ENCODE measurements around the gene FAIM2. TPM values are rescaled to one million over a fixed set of nuclear protein-coding genes. Genes with fewer than 3 reads are reported as not detected.

FAIM2 gene
- polyA plus RNA-seq, 1 donor from 2014 or later = 5.3 TPM

DNA sequence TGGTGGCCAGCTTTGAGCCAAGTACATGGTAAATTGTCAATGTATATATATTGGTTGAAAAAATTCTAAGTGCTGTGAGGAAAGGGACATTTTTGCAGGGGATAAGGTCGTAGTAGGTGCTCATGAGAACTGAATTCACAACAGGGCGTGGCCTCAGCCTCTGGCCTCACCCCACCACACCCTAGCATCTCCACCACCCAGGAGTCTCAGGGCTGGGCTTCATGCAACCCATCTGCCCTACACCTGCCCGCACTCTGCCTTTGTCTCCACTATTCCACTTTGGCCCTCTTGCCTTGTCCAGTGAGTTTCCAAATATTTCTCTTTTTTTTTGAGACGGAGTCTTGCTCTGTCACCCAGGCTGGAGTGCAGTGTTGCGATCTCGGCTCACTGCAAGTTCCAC is 24.8 kb upstream of the FAIM2 start:
- Histone ChIP-seq H3K9me3 (ENCODE audit: low read length) (no peaks in the 10 kb centered on the region), H2AFZ (ENCODE audit: low read depth, low read length) (no peak overlapping the region), H4K20me1 (ENCODE audit: insufficient read depth) (no peaks in the 10 kb centered on the region), H3K27ac (ENCODE audit: low read length) (no peak overlapping the region), H3K4me3 (ENCODE audit: low read length) (no peak overlapping the region), H3K4me2 (ENCODE audit: low read length) (no peak overlapping the region), H3K79me2 (replicated peaks; ENCODE audit: insufficient read depth, low read length) (no peaks in the 10 kb centered on the region), H3K36me3 (ENCODE audit: insufficient read depth, low read length) (no peaks in the 10 kb centered on the region), H3F3A (ENCODE audit: insufficient read depth, low read length, poor library complexity, severe bottlenecking) (no peaks in the 10 kb centered on the region), H3K9ac (ENCODE audit: low read length) (no peak overlapping the region), H3K27me3 (ENCODE audit: insufficient read depth, low read depth, low read length) (no peaks in the 10 kb centered on the region), H3K9me2 (ENCODE audit: insufficient read depth, low read length) (no peaks in the 10 kb centered on the region)
- TF ChIP-seq, protein P1, sequence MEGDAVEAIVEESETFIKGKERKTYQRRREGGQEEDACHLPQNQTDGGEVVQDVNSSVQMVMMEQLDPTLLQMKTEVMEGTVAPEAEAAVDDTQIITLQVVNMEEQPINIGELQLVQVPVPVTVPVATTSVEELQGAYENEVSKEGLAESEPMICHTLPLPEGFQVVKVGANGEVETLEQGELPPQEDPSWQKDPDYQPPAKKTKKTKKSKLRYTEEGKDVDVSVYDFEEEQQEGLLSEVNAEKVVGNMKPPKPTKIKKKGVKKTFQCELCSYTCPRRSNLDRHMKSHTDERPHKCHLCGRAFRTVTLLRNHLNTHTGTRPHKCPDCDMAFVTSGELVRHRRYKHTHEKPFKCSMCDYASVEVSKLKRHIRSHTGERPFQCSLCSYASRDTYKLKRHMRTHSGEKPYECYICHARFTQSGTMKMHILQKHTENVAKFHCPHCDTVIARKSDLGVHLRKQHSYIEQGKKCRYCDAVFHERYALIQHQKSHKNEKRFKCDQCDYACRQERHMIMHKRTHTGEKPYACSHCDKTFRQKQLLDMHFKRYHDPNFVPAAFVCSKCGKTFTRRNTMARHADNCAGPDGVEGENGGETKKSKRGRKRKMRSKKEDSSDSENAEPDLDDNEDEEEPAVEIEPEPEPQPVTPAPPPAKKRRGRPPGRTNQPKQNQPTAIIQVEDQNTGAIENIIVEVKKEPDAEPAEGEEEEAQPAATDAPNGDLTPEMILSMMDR (IDR thresholded peaks at IDR 0.05; ENCODE audit: poor library complexity, severe bottlenecking) = no peak
- TF ChIP-seq MXI1 (conservative IDR thresholded peaks at IDR 0.05; ENCODE audit: poor library complexity, severe bottlenecking) = no peak
- no peak for TF ChIP-seq TAF1 (IDR thresholded peaks at IDR 0.05; ENCODE audit: low read depth)

DNA sequence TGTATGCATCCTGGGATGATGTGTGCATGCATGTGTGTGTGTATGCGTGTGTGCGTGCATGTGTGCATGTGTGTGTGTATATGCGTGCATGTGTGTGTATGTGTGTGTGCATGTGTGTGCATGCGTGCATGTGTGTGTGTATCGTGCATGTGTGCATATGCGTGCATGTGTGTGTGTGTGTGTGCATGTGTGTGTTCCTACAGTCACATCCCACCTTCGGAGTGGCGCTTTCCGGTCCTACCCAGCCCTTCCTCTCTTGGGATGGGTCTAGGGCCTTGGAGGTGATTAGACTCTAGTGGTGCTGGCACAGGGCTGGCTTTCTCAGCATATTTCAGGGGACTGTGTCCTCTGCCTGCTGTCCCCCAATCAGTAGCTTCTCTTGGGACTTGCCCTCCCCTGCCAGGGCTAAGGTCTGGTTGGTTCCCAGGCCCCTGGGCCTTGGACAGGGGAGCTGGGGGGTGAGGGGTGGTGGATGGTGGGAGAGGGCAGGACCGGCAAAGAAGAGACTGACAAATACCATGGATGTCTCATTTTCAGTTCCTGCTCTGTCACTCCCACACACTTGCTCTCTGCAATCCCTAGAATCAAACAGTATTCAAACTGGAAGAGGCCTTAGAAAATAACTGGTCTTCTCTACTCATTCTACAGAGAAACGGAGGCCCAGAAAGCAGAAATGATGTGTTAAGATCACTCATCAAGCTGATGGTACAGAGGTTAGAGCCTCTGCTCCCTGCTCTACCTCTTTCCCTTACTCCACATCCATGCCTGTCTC is 21.9 kb upstream of the FAIM2 start:
- Histone ChIP-seq H3K9ac (ENCODE audit: low read length) (no peak overlapping the region), H3K9me2 (ENCODE audit: insufficient read depth, low read length) (no peaks in the 10 kb centered on the region), H3K36me3 (ENCODE audit: insufficient read depth, low read length) (no peaks in the 10 kb centered on the region), H3K9me3 (ENCODE audit: low read length) (no peaks in the 10 kb centered on the region), H3K27ac (ENCODE audit: low read length) (no peak overlapping the region), H3F3A (ENCODE audit: insufficient read depth, low read length, poor library complexity, severe bottlenecking) (no peaks in the 10 kb centered on the region), H2AFZ (ENCODE audit: low read depth, low read length) (no peak overlapping the region), H3K79me2 (replicated peaks; ENCODE audit: insufficient read depth, low read length) (no peaks in the 10 kb centered on the region), H3K4me2 (ENCODE audit: low read length) (no peak overlapping the region), H4K20me1 (ENCODE audit: insufficient read depth) (no peaks in the 10 kb centered on the region), H3K27me3 (ENCODE audit: insufficient read depth, low read depth, low read length) (no peaks in the 10 kb centered on the region), H3K4me3 (ENCODE audit: low read length) (no peak overlapping the region)
- no peak for TF ChIP-seq SMC3 (conservative IDR thresholded peaks at IDR 0.05; ENCODE audit: poor library complexity)
- no peak for TF ChIP-seq MXI1 (conservative IDR thresholded peaks at IDR 0.05; ENCODE audit: poor library complexity, severe bottlenecking)
- TF ChIP-seq EZH2 (IDR thresholded peaks at IDR 0.05; ENCODE audit: borderline replicate concordance, insufficient read depth, low read length, poor library complexity, severe bottlenecking) = no peak
- no peak for TF ChIP-seq POLR2AphosphoS5 (IDR thresholded peaks at IDR 0.05)
- TF ChIP-seq, protein P2, sequence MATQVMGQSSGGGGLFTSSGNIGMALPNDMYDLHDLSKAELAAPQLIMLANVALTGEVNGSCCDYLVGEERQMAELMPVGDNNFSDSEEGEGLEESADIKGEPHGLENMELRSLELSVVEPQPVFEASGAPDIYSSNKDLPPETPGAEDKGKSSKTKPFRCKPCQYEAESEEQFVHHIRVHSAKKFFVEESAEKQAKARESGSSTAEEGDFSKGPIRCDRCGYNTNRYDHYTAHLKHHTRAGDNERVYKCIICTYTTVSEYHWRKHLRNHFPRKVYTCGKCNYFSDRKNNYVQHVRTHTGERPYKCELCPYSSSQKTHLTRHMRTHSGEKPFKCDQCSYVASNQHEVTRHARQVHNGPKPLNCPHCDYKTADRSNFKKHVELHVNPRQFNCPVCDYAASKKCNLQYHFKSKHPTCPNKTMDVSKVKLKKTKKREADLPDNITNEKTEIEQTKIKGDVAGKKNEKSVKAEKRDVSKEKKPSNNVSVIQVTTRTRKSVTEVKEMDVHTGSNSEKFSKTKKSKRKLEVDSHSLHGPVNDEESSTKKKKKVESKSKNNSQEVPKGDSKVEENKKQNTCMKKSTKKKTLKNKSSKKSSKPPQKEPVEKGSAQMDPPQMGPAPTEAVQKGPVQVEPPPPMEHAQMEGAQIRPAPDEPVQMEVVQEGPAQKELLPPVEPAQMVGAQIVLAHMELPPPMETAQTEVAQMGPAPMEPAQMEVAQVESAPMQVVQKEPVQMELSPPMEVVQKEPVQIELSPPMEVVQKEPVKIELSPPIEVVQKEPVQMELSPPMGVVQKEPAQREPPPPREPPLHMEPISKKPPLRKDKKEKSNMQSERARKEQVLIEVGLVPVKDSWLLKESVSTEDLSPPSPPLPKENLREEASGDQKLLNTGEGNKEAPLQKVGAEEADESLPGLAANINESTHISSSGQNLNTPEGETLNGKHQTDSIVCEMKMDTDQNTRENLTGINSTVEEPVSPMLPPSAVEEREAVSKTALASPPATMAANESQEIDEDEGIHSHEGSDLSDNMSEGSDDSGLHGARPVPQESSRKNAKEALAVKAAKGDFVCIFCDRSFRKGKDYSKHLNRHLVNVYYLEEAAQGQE (IDR thresholded peaks at IDR 0.05; ENCODE audit: borderline replicate concordance) = no peak
- no peak for TF ChIP-seq EP300 (conservative IDR thresholded peaks at IDR 0.05; ENCODE audit: poor library complexity, severe bottlenecking)
- no peak for TF ChIP-seq RAD21 (conservative IDR thresholded peaks at IDR 0.05)
- no peak for TF ChIP-seq TAF1 (IDR thresholded peaks at IDR 0.05; ENCODE audit: low read depth)
- TF ChIP-seq, protein P1 (IDR thresholded peaks at IDR 0.05; ENCODE audit: poor library complexity, severe bottlenecking) = no peak

Measured in neural cell (in vitro differentiated cells).